HTR-8/SVneo (cell line): Measurements from ENCODE around the gene AFF3.
"Not testable (repeated sequence)": the region's sequence is repeated elsewhere in the genome, so short reads cannot be mapped to it uniquely, and the experiment has no call there.

Experiments used
- DNase-seq: peaks from one replicate; pipeline ENCODE4 v3.0.0; 2011; ENCODE audit warnings: low spot score, mixed read lengths; ENCODE audit not compliant: insufficient read length
- FAIRE-seq: peaks from 2 replicates; lab custom pipeline; 2011; peaks lifted over from hg19 to GRCh38; lab: Jason Lieb, UNC

Gene AFF3

DNA sequence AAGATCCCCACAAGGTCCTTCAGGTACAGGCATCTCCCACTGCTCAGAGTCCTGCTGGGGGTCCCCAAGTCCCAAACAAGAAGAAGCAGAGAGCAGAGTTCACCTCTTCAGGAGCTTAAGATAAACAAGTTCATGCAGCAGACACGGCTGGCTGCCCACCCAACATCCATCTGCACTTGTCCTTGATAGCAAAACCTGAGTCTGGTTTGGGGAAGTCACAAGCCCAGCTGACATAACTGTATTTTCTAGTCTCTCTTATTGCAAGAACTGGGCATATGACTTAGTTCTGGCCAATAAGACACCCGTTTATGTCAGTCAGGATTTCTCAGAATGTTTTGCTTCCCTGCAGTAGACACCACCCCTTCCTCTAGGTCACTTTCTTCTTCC lies 31.8 kb downstream of the AFF3 start:
- no peak for DNase-seq
- FAIRE-seq = no peak

DNA sequence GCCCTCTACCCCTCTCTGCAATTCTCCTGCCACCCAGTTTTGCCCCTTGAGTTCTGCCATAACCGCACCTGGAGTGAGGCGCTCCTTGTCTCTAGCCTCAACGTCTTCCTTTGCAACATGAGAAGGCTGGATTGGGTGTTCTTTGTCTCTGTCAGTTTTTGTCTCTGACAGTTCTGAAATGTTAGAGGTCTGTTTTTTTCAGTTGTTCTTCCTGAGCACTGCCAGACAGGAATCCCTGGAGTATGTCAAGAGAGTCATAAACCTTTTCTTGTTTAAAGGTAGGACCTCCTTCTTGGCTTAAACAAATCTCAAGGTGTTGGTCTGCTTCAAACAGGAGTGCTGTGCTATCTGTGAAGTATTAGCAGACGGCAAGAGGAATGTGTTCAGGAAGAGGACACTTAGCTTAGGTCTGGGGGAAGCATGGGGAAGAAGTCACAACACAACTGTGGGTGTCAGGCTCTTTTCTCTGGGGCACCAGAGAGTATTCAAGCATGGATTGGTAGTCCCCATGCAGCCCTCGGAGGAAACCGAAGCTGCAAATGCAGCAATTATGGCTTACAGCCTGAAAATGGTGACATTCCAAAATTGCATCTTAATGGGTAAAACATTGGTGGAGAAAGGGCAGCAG lies 32.3 kb downstream of the AFF3 start:
- FAIRE-seq = no peak
- DNase-seq = no peak

DNA sequence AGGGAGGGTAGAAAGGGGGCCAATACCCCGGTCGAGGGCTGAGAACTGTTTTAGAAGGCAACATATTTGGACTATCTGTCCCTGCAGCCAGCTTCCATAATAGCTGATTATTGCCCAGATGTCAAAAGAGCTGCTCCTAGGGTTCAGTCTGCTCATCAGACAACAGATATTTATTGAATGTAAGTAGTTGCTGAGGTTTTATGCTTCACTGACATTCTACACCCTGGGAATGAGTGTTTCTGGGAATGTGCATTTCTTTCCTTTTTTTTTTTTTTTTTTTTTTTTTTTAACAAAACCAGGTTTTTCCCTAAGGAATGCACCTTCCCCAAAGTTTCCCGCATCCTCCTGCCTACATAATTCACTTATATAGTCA lies 33.8 kb downstream of the AFF3 start:
- FAIRE-seq, DNase-seq: not testable (repeated sequence)

DNA sequence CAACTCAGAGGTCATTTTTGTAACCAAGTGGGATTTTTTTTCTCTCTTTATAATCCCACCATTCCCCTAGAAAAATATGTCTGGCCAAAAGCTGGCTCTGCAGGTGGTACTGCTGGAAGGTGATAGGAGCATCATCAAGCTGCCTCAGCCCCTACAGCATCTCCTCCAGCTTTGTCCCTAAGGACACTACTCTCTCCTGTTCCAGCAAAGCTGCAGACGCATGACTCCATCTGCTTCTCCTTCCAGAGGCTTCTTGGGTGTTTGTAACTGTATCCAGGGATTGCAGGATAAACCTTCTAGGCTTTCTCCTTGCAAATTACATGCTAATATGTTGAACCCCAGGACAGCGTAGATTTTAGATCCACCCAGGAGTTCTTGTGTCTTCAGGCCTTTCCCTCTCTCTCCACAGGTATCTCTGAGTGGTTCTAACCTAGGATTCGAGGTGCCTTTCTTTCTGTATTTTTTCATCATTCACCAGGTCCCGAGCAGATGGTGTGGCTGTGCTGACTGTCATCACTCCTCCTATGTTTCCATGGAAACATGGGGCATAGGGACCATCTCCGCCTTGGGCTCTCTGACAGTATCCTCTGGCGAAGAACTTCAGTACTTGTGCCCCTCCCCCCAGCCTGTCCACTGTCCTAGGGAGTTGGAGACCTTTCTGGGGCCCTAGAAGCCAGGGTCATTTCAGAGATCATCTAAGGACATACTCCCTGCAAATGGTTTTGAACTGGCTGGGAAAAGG lies 34.3 kb downstream of the AFF3 start:
- no peak for FAIRE-seq
- no peak for DNase-seq

DNA sequence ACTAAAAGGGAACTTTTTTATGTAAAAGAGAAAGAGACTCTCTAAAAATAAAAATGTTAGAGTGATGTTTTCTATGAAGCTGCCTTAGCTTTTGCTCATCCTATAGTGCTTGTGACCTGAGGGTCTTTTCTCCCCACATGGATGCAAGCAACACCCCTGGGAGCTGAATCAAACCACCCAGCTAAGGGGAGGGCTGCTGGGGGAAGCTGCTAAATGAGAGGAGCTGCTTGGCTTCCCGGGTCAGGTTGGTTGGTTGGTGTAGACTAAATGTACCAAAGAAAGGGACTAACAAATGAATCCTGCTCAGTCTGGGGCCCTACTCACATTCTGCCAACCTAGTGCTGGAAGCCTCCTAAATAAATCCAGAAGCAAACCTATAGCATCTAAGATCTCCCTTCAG lies 35.0 kb downstream of the AFF3 start:
- FAIRE-seq (no peak), DNase-seq (no peak)

DNA sequence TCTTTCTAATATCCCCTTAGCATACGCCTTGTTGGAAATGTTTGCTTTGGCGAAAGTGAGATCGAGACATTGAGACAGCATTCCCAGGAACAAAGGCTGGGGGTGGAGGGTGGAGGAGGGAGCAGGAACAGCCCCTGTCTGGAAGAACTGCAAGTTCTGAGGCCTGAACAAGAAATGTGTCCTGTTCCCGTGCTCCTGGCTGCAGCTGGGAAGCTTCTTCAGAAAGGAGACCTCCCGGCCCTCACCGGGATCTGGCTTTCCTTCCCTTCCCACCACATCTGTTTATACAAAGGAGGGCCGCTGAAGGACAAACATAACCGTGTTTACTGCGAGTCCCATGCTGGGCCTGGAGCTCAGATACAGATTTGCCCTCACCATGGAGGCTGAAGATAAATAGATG lies 35.9 kb downstream of the AFF3 start:
- FAIRE-seq = no peak
- no peak for DNase-seq

DNA sequence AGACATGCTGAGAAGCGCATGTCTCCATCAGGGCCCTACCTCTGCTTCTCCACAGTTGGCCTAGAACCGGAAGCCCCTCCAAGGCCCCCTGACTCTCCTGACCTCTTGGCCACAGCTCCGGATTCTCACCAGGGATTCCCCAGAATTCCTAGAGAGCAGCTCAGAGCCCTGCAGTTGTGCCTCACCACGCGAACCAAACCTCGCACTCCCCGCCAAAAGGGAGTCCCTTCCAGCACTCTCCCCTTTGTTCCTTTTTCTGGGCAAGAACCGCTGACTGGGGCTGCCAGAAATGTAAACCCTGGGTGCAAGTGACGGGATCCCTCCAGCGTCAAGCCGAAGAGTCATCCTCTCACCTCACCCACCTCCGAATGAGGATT lies 36.7 kb downstream of the AFF3 start:
- FAIRE-seq (no peak), DNase-seq (peak; percentile 9)

DNA sequence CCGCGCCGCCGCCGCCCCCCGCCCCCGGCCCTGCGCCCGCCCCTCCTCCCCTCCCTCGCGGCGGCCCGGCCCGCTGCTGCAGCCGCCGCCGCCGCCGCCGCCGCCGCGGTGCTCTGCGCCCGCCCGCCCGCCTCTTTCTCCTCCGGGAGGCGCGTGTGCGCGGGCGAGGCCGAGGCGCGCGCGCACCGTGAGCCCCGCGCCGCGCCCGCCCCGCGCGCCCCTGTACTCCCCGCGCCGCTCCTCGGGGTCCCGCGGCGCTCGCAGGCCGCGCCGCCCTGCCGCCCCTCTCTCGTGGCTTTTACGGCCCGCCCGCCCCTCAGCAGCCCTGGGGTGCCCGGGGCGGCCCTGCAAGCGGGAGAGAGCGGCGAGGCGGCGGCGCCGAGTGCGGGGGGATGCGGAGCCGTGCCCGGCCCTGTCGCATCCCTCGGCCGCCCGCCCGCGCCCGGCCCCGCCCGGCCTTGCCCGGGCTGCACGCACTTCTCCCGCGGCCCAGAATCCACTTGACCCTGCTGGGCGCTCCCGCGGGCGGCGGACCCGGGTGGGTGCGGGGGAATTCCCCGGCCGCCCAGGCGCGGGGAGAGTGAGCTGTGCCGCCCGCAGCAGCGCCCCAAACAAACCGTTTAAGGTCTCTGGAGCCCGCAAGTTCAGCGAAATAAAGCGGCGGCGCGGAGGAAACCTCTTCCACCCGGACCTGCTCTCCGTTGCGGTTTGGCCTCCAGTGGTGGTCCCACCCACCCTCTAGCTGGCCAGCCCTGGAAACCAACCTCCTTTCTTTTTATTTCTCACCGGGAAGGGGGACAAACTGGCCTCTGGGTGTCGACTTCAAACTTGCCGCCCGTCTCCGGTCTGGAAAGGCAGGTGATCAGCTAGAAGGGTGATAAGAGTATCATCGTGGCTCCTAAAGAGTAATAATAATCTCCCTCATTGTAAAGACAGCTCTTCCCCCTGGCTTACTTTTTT lies 37.4 kb downstream of the AFF3 start:
- DNase-seq = peak; percentile 11
- FAIRE-seq = no peak

DNA sequence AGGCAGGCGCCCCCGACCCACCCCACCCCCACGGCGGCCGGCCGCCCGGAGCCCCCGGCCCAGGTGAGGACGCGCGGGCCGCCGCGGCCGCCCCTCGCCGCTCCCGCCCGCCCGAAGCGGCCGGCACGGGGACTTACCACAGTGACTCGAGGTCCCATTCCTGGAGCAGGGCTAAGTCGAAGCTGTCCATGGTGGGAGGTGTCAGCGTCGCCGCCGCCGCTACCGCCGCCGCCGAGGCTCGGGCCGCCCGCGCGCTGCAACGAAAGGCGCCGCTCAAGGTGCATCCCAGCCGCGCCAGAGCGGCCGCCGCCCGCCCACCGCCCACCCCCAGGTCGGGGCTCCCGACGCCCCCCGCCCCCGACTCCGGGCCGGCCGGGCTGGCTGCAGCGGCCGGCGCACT lies 38.1 kb downstream of the AFF3 start:
- not testable (repeated sequence) for FAIRE-seq, DNase-seq

DNA sequence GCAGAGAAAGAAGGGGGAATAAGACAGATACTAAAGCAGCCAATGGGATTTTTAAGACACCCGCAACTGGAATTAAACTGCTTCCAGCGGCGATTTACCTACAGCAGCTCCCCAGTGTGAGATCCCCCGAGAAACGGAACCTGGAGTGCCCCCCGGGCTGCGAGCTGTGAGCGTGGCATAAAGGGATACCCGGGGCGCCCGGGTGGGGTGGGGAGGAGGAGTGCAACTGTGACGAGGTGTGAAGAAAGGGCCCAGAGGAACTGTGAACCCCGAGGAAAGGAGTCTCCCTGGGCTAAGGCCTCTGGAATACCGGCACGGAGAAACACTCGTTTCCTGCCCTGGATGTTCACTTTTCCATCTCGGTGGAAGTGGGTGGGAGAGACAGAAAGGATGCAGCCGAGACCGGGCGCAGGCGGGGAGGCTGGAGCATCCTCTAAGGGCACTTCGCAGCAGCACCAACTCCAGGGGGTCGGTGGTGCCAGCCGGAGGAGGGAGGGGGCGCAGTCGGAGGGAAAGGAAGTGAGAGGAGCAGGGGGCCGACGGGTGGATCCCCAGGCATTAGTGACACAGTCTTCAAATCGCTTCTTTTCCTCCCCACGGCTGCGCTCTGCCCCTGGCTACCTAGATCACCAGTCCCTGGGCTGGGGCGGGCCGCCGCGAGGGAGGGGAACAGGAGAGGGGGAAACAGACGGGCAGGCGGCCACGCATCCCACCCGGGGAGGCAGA lies 38.7 kb downstream of the AFF3 start:
- not testable (repeated sequence) for DNase-seq

DNA sequence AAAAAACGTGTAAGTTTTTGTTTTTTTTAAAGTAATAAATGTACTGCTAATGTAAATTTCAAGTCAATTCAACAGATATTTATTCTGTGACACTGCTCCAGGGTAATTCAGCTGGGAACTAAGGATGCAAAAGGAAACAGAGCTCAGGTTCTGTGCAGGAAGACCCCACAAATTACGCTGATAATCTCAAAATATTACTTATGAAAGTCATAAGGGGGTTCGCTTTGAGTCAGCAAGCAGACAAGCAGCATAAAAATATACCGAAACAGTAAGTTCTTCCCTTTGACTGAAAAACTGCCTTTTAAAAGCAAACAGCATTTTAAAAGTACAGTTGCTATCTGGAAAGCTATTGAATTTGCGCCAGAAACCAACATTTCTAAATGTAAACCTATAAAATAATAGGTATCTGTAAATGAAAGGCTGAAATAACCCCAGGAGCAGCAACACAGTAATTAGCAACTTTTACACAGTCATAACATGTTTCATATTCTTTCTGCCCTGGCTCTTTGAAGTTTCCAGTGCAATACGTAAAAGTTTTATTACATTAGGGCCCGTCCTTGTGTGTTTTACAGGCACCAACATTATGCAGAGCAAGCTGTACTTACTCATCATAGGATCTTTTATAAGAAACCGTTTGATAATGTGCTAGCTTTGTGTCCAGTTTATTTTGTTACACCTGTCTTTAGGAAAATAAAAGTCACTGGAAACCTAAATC lies 39.8 kb downstream of the AFF3 start:
- DNase-seq, FAIRE-seq: not testable (repeated sequence)

More for the DNA sequence above, 38.7 kb downstream of the AFF3 start:
- not testable (repeated sequence) for FAIRE-seq

DNA sequence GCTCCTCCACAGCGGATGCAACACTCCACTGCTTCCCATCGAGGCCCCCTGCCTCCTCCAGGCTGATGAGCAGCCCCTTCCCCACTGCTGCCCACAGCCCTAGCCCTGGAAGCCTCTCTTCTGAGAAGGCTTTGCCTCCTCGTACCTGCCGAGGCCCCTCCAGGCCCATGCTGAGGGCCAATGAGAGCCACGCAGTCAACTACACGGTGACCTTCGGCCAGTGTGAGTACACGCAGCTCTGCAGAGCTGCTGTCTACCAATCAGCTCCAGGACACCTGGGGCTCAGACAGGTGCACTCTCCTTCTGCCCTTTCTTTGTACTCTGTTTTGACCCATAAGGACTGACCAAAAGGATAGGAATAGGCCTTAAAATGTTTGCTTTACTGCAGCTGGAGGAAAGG lies 43.5 kb downstream of the AFF3 start:
- FAIRE-seq, DNase-seq: not testable (repeated sequence)

DNA sequence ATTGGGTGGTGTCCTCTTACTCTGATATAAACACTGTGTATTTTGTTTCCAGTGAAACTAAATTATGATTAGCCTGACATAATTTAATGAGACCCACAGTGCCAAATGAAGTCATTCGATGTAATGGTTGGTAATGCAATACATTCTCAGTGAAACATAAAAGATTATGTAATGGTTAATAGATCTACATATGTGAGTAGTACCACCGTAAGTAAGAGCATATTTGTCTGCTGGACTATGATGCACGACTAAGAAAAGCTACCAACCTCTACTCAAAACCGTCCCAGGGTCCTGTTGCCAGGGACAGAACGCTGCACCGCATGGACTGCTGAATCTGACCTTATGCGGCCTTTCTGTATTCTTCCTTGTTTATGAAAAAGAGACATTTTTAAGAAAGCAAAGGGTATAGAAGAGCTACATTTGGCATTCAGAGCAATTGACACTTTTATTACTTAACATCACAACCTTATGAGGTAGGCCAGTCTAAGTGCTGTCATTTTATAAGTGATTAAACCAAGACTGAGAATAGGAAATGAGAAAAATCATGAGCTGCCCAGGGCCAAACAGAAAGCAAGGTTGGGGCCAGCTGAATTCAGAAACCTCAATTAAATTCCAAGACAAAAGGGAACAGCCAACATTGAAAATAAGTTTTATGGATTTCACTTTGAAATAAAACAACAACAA lies 44.6 kb downstream of the AFF3 start:
- not testable (repeated sequence) for DNase-seq, FAIRE-seq

DNA sequence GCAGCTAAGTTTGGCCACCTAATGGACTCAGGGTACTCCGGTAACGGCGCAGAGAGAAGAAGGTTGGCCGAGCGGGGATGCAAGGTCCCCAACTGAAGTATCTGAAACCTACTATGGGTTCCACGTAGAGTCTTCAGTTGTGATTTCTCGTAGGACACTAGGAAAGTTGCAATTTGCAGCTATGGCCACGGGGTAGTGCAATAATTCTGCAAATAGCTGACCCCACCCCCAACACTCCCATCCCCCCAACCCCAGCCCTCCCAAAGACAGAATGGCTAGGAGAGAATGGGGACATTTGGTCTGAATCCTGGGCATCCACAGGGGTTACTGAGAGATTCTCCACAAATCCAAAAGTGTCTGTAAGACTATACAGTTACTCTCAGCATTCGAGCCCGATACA lies 46.5 kb downstream of the AFF3 start:
- FAIRE-seq, DNase-seq: not testable (repeated sequence)

DNA sequence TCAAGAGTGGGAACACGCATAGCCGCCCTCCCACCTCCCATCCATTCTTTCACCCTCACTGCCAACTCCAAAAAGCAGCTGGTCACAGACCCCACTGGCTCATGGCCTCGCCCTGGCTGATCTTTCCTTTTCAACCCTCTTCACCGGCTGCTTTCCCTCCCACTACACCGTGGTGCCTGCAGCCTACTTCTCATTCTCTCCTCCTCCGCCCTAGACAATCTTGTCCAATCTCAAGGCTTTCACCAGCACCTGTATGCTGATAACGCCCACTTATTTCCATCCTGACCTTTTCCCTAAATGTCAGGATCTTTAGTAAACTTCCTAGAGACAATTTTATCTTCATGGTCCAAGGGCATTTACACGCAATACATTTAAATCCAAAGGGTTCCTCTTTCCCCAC lies 50.6 kb downstream of the AFF3 start:
- not testable (repeated sequence) for FAIRE-seq, DNase-seq

DNA sequence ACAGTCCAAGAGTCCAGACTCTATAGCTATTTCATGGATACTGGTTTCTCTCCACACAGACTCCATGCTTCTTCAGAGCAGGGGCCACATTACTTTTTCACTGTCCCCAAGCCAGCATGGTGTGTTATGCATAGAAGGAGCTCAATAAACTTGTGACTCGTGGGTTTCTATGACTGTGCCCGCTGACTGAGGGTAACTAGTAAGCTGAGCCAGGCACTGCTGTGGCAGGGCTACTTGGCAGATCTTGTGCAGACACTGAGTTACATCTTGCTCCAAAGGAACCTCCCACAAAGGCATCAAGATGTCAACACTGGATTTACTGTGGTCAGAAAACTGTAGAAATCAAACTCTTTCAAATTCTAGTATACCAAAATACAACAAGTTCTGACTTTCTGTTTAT lies 56.6 kb downstream of the AFF3 start:
- not testable (repeated sequence) for FAIRE-seq

DNA sequence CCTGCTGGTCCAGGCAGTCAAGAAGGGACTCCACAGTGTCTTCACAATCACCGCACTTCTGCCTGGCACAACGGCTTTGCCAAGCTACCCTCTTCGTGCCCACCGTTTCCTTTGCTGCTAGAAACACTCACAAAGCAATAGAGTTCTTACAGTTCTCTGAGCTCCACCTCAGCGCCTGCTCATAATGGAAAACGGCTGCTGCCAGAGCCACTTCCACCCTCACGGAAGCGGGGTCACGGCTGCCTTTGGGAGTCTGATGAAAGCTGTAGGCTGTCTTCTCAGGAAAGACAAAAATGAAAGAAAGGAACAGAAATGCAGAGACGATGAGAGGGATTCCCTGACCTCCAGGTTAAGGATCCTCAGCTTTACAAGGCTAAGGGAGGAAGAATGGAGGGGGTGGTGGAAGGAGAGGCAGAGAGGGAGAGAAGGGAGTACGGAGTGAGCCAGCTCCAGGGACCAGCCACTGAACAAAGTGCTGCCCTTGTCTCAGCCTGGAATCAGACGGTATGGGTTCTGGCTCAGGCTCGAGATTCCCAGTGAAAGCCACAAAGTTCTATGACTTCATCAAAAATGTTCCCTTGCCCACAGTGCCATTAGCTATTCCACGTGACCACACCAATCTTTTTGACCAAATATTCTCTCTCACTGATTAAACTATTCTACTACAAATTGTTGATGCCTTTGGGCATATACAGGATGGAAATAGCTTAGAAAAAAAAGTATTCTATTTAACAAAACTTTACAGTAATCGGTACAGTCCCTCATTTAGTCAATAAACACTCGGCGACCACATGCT lies 58.8 kb downstream of the AFF3 start:
- not testable (repeated sequence) for FAIRE-seq, DNase-seq

More for the DNA sequence above, 56.6 kb downstream of the AFF3 start:
- not testable (repeated sequence) for DNase-seq
